GM18502 (cell line): ENCODE results near the gene LGALS8.

ENCODE experiments used
- ATAC-seq: cut with Tn5 transposase; IDR thresholded peaks from one replicate; pipeline ENCODE4 v1.9.1; 2021; ENCODE audit warnings: mild to moderate bottlenecking; ENCODE audit not compliant: unreplicated experiment, poor library complexity

The LGALS8 gene

GRCh38 chr1:236508593-236509027 lies 15.2 kb upstream of the LGALS8 start:
- peak; percentile 62 for ATAC-seq

DNA sequence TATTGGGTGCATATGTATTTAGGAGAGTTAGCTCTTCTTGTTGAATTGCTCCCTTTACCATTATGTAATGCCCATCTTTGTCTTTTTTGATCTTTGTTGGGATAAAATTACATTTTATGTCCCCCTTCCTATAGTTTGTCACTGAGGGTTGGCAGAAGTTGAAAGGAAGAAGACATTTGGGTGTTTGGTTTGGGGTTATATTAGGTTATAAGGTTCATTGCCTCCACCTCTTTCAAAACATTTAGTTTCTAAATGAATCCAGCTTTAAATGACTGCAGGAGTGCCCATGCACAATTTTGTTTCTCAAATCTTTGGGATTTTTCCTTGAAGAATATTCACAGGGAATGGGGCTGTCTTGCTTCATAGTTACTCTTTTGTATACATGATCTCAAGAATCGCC lies 14.6 kb upstream of the LGALS8 start:
- ATAC-seq, result no peak

- ATAC-seq, result no peak
Measured at GRCh38 chr1:236509647-236510401, 14.0 kb upstream of the LGALS8 start.

DNA sequence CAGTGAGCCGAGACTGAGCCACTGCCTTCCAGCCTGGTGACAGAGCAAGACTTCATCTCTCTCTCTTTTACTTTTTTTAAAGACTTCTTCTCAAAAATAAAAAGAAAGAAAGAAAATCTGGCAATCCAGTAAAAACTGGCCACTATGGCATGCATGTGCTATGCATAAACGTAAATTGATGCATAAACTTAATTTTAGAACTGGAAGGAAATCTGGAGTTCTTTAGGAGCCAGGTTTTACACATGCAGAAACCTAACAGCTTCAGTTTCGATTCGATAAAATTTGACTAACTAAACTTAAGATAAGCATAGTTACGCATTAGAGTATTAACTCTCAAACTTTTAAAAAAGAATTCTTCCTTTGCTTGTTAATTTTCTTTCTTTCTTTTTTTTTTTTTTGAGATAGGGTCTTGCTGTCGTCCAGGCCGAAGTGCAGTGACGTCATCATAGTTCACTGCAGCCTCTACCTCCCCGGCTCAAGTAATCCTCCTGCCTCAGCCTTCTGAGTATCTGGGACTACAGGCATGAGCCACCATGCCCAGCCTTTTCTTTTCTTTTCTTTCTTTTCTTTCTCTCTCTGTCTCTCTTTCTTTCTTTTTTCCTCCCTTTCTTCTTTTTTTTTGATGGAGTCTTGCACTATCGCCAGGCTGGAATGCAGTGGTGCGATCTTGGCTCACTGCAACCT lies 11.9 kb upstream of the LGALS8 start:
- no peak for ATAC-seq

DNA sequence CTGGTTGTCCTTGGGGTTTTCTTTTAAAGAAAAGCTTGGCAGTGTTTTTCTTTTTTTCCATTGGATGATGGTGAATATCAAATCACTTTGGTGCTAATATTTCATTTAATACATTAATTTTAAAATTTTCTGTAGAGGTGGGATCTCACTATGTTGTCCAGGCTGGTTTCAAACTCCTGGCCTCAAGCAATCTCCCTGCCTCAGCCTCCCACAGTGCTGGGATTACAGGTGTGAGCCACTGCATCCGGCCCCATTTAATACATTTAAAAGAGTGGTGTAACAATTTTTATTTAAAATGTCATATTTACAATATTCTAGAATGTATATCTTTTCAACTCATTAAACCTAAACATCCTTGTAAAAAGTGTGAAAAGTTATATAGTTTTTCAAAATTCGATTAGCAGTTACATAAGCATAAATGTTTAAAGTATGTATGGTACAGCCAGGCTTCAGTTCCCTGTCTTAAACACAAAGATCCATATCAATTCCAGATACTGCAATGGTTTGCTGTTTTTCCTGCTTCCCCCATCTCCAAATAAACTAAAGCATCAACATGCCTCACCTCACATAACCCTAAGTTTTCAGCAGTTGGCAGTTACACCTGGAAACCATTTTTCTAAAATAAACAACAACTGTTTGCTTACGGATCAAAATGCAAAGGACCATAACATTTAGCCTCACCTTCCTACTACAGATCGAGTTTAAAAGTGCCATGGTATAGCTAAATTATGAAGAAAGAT lies 8.9 kb upstream of the LGALS8 start:
- no peak for ATAC-seq

GRCh38 chr1:236515443-236515958 lies 8.3 kb upstream of the LGALS8 start:
- no peak for ATAC-seq

DNA sequence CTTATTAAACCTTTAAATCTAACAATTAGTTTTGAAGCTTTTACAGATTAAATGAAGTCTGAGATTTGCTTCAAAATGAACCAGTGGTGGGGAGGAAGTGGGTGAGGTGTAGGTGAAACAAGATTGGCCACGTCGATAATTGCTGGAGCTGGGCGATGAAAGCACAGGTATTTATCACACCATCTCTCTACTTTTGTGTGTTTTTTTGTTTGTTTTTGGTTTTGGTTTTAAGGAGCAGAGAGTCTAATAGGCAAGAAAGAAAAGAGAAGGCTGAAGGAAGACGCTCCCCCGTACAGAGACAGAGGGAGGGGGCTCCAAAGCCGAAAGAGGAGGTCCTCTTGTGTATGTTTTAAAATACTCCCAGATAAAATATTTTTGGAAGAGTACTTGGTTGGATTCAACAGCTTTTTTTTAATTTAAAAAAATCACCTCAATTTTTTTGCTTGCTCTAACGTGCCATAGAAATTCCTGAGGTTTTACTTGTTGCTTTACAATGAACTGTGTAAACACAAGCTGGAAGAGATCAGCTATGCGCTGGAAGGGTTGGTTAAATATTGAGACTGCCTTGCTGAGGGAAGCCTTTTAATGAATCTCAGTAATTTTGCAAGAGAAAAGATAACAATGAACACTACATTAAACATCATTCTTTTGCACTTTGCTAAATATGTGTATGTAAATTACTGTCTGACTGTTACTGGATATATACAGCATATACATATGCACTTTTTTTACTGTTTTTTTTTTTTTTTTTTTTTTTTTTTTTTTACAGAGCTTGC lies 6.7 kb upstream of the LGALS8 start:
- no peak for ATAC-seq

DNA sequence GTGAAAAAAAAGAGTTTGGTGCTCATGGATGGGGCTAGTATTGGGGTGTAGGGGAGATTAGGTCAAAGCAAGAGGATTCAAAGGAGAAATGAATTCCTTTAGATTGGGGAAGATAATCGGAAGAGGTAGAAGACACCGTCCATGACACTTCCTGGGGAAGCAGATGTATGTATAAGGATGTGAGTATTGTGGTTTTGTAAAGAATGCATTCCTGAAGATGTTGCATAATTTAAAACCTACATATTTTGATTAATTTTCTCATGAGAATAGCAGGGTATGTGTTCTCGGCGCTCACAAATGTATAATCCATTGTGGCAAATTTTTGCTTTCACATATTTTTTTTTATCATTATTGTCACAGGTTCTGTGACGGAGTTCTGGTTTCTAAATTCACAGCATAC lies 5.5 kb upstream of the LGALS8 start:
- ATAC-seq, result no peak

DNA sequence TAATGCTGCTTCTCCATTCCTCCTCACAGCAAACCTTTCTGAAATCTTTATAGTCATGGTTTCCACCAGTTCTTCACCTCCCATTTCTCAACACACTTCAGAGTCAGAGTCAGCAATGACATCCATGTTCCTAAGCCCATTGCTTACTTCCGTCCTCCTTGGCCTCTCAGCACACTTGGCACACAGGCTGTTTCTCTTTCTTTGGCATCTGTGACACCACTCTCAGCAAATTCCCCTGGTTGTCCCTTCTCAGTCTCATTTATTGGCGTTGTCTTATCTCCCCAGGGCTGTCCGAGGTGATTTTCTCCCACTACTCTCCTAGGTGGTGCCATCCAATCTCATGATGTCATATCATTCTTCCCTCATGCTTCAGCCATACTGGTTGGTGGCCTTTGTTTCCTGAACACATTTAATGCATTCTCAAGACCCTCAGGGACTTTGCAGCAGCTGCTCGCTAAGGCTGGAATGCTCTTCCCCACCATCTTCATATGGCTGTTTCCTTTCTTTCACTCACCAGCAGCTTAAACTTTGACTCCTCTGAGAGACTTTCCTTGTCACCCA lies 3.3 kb upstream of the LGALS8 start:
- ATAC-seq, result no peak

- no peak for ATAC-seq
Measured at GRCh38 chr1:236522937-236523703, 662 bp upstream of the LGALS8 start.

DNA sequence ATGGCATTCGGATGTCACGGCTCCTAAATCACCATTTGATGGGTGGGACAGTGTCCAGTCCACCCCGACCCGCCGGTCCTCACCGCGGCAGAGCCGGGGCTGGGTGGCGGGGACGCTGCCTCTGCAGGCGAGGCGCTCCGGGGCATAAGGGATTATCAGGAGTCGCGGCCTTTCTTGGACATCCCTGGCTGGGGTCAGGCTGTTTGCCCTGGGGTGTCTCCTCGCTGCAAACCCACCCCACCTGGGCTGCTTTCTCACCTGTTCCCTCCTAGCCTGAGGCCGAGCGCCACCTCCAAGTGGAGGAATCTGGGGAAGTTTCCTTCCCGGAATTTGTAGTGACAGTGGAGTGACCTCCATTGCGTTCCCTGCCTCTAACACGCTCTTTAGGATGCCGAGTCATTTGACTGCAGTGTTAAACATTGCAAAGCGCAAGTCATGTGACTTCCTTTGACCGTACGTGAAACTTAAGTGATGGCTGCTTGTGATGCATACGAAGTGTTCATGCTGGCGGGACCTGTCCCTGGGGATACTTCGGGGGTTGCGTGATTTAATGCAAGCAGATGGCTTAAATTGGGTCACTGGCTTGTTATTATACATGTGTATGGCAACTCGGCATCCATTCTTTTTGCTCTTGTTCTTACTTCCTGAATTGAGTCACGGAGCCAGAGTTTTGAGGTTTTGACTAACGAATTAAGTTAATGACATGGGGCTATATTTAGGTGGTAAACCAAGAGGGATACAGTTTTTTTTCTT lies 536 bp downstream of the LGALS8 start:
- peak; percentile 89 for ATAC-seq

GRCh38 chr1:236524895-236525184 lies 1.1 kb downstream of the LGALS8 start:
- ATAC-seq, result peak; percentile 3

- ATAC-seq, result no peak
Measured at GRCh38 chr1:236526079-236526478, 2.3 kb downstream of the LGALS8 start.

DNA sequence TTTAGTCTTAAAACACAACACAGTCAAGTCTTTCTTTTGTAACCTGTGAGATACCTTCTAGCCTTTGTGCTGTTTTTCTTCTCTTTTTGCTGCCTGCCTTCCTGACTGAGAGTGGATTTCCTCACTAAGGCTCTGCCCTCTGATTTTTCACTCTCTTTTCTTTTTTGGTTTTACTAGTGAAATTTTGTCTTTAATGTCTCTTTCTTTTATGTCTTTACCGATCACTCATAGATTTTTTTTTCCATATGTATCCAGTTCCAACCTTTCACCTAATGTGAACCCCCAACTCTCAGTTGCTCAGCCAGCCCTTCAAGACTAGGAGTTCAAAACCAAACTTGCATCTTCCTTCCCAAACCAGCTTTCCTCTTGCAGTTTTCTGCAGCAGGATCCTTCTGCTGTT lies 6.5 kb downstream of the LGALS8 start:
- no peak for ATAC-seq

DNA sequence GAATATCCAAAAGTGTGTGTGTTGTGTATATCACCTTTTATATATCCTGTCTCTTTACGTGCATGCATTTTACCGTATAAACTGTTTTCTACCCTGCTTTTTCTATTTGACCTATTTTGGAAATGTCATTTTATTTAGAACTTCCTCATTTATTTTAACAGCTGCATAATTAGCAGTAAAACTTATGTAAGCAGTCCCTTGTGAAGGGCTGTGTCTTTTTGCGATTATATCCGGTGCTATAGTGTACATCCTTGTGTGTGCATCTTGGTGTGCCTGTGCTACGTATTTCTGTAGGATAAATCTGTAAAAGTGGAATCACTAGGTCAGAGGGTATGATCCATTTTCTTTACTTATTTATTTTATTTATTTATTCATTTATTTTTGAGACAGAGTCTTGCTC lies 7.2 kb downstream of the LGALS8 start:
- no peak for ATAC-seq

DNA sequence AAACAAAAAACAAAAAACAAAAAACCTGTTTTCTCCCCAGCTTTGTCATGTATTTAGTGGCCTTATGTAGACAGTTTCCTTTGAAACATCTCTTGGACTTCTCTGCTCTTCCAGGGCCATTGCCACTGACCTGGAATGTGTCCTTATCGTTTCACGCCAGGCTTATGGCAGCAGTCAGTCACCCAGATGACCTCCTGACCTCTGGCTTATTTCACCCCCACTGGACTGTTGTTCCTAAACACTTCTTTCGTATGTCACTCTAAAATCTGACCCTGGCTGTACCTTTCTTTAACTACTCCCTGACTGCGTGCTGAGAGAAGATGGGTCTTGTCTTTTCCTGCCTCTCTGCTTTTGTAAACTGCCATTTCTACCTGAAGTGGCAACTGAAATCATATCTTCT lies 9.1 kb downstream of the LGALS8 start:
- ATAC-seq, result no peak

- no peak for ATAC-seq
Measured at GRCh38 chr1:236534151-236534651, 10.4 kb downstream of the LGALS8 start.

GRCh38 chr1:236535190-236535589 lies 11.4 kb downstream of the LGALS8 start:
- no peak for ATAC-seq
